NT2/D1 (cell line): ENCODE data around the gene TEX44.

Experiments used
- DNase-seq: peaks from one replicate; pipeline ENCODE4 v3.0.0-alpha.2; 2011; ENCODE audit warnings: low read depth, low spot score
- H3K27me3 ChIP-seq: 2 replicates; pipeline ENCODE4 v1.6.0; 2011; ENCODE audit warnings: mild to moderate bottlenecking; ENCODE audit not compliant: insufficient read length, insufficient read depth
- H3K36me3 ChIP-seq: 2 replicates; pipeline ENCODE4 v1.6.1; 2011; ENCODE audit warnings: mild to moderate bottlenecking, low read length, mixed read lengths; ENCODE audit not compliant: insufficient read depth, insufficient read length
- H3K4me1 ChIP-seq: 2 replicates; pipeline ENCODE4 v1.5.1; 2011; ENCODE audit not compliant: insufficient read depth, insufficient read length
- H3K4me3 ChIP-seq: 2 replicates; pipeline ENCODE4 v1.5.1; 2011; ENCODE audit warnings: low read depth; ENCODE audit not compliant: insufficient read length
- H3K9ac ChIP-seq: 2 replicates; pipeline ENCODE4 v1.6.0; 2011; ENCODE audit warnings: low read depth; ENCODE audit not compliant: insufficient read length
- H3K9me3 ChIP-seq: 2 replicates; pipeline ENCODE4 v1.5.1; 2011; ENCODE audit warnings: mild to moderate bottlenecking, low read length; ENCODE audit not compliant: insufficient read depth
- SUZ12 ChIP-seq: IDR thresholded peaks from 2 replicates; pipeline ENCODE4 v1.6.1; 2011; ENCODE audit not compliant: insufficient read length, insufficient read depth; ENCODE audit errors: extremely low read depth
- YY1 ChIP-seq: IDR thresholded peaks from 2 replicates; pipeline ENCODE4 v1.6.1; 2011; ENCODE audit not compliant: insufficient read length, insufficient read depth
- ZNF274 ChIP-seq: IDR thresholded peaks from 2 replicates; pipeline ENCODE4 v1.6.1; 2011; ENCODE audit warnings: mild to moderate bottlenecking, low read depth, low read length

The TEX44 gene

DNA sequence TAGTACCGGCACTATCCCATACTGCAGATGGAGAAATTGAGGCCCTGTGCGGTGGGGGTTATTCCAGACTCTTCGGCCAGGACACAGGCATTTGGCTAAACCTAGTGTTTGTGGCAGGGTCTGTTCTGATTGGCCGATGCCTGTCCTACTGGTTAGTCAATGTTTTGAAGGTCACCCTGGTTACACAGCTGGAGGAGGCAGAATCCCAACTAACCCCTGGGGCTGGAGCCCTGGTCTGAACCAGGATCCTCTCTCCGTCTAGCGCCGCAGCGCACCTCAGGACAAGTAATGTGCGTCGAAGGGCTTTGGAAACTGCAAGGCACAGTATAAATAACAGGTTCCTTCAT is 19.4 kb downstream of the TEX44 start:
- Histone ChIP-seq H3K4me1 (peaks cover 21% of the 10 kb centered on the region), H3K4me3 (no peak overlapping the region)

DNA sequence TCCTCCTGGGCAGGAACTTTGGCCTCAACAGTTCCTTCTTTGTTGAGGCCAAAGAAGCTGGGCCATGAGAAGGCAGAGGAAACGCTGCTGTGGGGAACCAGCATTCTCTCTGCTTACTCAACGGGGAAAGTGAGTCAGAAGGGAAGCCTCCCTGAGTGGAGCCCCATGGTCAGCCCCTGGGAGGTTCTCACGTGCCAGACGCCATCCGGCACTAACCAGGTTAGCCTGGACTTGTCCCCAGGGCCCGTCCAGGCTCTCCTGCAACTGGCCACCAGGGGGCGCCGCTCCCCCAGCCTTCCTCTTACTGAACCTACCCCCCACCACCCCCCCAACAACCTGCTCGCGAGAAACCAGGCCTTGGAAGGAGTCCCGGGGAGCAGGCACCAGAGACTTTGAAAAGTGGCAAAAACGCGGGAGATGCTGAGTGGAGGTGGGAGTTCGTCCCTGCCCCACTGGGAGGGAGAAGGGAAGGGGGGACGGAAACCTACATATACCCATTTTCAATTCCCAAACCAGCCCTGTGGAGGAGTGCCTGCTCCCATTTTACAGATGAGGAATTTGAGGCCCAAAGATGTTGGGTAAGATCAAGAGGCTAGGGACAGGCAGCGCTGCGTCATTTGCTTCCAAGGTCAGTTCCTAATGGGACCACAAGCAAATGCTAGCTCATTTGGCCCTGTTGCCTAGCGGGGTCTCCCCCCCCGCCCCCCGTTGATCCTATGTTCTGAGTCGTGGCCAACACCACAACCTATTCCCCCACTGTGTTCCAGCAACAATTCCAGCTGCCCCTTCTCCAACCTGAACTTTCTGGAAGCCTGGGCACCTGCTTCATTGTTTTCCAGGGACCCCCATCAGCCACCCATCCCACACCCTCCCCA is 20.0 kb downstream of the TEX44 start:
- peaks cover 23% of the 10 kb centered on the region for H3K4me1 ChIP-seq
- H3K36me3 ChIP-seq, result no peaks in the 10 kb centered on the region
- H3K4me3 ChIP-seq, result peak overlapping the region; percentile 56
- peak; percentile 73 for DNase-seq
- H3K9ac ChIP-seq, result peak overlapping the region; percentile 91
- TF ChIP-seq YY1, result no peak
- TF ChIP-seq ZNF274, result no peak
- TF ChIP-seq SUZ12, result no peak
- no peaks in the 10 kb centered on the region for H3K9me3 ChIP-seq
- H3K27me3 ChIP-seq, result no peaks in the 10 kb centered on the region

More for the DNA sequence above, 19.4 kb downstream of the TEX44 start:
- H3K9ac ChIP-seq, result peak overlapping the region; percentile 63
- H3K36me3 ChIP-seq, result no peaks in the 10 kb centered on the region
- TF ChIP-seq ZNF274 (no peak), YY1 (no peak), SUZ12 (no peak)
- no peaks in the 10 kb centered on the region for H3K27me3 ChIP-seq
- DNase-seq, result peak; percentile 42
- H3K9me3 ChIP-seq, result no peaks in the 10 kb centered on the region

DNA sequence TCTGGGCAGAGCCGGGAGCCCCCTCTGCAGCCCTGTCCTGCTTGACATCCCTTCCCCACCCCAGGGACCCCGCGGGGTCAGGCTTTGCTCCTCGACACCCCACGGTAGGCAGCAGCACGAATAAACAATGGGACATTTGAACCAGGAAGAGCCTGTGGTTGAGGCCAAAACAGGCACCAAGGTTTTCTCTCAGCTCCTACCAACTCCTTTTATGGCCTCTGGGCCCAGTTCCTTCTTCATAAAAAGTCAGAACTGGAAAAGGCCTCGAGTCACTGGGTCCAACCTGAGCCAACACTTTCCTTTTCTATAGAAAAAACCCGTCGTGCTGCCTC is 20.6 kb downstream of the TEX44 start:
- Histone ChIP-seq H3K9me3 (no peaks in the 10 kb centered on the region), H3K36me3 (no peaks in the 10 kb centered on the region), H3K9ac (peak overlapping the region; percentile 91), H3K4me1 (peaks cover 23% of the 10 kb centered on the region), H3K4me3 (peak overlapping the region; percentile 56), H3K27me3 (no peaks in the 10 kb centered on the region)
- DNase-seq, result peak; percentile 38
- TF ChIP-seq YY1 (no peak), ZNF274 (no peak), SUZ12 (no peak)

DNA sequence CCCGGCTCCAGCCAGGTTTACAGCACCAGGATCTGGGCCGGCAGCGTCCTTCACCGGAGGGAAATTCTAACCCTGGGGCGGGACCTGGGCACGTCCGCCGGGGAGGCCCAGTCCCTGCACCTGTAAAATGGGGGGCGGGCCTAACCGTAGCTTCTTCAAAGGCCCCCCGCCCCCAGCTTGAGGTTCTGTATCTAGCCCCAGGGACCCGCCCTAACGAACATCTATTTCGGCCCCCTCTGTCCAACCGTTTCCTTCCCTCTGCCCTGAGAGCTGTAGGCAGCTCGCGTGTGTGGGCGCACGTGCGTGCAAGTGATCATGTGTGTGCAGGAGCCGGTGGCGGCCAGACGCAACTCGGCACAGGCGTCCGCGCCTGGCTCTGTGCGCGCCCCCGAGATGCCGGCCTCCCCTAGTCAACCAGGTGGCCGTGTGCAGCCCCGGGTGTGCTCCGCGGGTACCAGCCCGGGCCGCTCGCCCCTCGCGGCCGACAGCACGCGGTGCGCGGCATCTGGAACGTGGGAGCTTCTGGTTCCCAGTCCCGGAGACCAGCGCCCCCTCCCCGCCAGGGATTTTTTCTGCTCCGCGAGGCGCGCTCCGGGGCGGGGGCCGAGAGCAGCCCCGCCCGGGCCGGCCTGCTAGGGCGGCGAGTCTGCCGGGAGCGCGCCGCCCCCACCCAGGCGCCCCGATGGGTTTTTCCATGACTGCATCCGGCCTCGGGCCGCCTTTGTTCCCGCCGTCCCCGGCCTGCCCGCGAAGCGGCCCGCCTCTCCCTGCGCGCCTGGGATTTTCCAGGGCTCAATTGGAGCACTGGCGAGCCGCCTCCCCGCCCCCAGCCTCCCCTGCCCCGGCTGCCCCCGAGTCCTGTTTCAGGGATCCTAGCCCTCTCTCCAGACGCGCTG is 21.2 kb downstream of the TEX44 start:
- peak overlapping the region; percentile 92 for H3K9ac ChIP-seq
- no peaks in the 10 kb centered on the region for H3K27me3 ChIP-seq
- DNase-seq, result peak; percentile 90
- peaks cover 23% of the 10 kb centered on the region for H3K4me1 ChIP-seq
- TF ChIP-seq YY1 (no peak), ZNF274 (no peak), SUZ12 (no peak)
- peak overlapping the region; percentile 56 for H3K4me3 ChIP-seq
- no peaks in the 10 kb centered on the region for H3K36me3 ChIP-seq
- H3K9me3 ChIP-seq, result no peaks in the 10 kb centered on the region

DNA sequence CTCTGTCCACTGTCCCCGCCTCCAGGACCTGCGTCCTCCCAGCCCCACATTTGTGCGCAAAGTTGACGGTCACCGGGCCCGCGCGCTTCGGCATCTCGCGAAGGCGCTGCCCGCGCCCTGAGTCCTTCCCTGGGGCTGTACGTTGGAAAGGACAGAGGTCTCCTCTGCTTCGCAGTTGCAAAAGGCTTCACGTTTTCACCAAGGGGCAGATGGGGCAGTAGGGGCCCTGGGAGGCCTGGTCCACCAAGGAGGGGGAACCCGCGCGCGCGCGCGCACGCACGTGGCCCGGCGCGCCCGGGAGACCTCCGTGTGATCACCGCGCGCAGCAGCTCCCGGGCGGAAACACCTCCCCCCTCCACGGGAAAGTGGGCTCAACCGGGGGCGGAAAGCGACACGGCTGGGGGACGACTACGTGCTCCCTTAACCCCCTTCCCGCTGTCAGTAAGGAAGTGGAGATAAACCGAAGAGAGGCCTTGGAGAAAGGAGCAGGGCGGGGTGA is 21.9 kb downstream of the TEX44 start:
- Histone ChIP-seq H3K4me3 (peak overlapping the region; percentile 56), H3K36me3 (no peaks in the 10 kb centered on the region), H3K9ac (peak overlapping the region; percentile 92), H3K4me1 (peaks cover 23% of the 10 kb centered on the region), H3K9me3 (no peaks in the 10 kb centered on the region), H3K27me3 (no peaks in the 10 kb centered on the region)
- no peak for DNase-seq
- no peak for TF ChIP-seq SUZ12
- no peak for TF ChIP-seq ZNF274
- no peak for TF ChIP-seq YY1

DNA sequence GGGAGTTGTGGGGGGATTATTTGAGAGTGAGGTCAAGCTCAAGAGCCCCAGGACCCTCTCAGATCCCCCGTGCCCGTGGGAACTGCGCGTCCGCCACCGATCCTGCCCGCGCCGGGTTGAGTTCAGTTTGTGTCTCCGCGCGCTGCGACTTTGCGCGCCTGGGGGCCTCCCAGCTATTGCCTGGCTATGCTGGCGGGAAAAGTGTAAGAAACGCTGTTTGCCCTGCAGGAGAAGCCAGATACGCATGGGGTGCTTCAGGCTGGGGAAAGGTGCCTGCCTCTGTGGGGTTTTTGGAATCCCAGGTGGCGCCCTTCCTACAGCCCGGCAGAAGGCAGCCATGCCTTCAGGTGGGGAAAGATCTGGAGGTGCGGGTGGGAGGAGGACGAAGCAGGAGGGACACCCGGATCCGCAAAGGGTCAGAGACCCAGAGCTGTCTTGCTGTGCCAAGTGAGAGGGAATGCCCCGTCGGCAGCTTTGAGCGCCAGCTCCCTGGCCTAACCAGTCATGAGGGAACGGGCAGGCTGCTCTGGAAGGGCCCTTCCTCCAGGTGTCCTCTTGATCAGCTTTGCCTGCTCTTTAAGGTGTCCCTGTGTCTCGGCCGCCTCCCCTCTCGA is 22.5 kb downstream of the TEX44 start:
- no peak for DNase-seq
- H3K4me3 ChIP-seq, result peak overlapping the region; percentile 56
- H3K4me1 ChIP-seq, result peaks cover 23% of the 10 kb centered on the region
- H3K27me3 ChIP-seq, result no peaks in the 10 kb centered on the region
- peak overlapping the region; percentile 92 for H3K9ac ChIP-seq
- H3K9me3 ChIP-seq, result no peaks in the 10 kb centered on the region
- peak; percentile 49 for TF ChIP-seq YY1
- TF ChIP-seq SUZ12, result no peak
- H3K36me3 ChIP-seq, result no peaks in the 10 kb centered on the region
